Measurements from ENCODE around the gene FNDC11.
A peak's percentile ranks its signal among the peaks of the same experiment; 100 is the strongest.
"Not testable (repeated sequence)": the region's sequence is repeated elsewhere in the genome, so short reads cannot be mapped to it uniquely, and the experiment has no call there.

FNDC11 gene, protein sequence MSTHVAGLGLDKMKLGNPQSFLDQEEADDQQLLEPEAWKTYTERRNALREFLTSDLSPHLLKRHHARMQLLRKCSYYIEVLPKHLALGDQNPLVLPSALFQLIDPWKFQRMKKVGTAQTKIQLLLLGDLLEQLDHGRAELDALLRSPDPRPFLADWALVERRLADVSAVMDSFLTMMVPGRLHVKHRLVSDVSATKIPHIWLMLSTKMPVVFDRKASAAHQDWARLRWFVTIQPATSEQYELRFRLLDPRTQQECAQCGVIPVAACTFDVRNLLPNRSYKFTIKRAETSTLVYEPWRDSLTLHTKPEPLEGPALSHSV

DNA sequence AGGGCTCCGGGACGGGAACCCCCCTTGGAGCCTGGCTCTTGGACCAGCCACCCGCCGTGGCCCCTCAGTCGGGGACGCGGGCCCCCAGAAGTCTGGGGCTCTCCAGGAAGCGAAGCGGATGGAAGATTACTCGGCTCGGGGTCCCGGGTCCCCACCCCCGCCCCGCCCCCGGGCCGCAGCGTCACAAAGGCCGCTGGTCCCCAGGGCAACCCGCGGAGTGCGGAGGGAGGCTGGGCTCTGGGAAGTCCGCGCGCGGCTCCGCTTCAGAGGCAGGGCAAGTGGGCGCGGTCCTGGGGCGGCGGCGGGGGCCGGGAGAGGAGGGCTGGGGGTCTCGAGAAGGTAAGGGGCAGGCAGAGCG, at the start of gene FNDC11:
Gene FNDC11 (plus strand): TSS at position 227 of the 358 bp plus-strand sequence. CDS start 1,505 bp downstream, outside the sequence.
- DNase-seq (ENCODE audit: low read depth in 2 of 2, low spot score in 1 of 2), result no peak

GRCh38 chr20:63504642-63505041, 49.3 kb upstream of the FNDC11 start:
- DNase-seq (ENCODE audit: low read depth in 2 of 2, low spot score in 1 of 2), result no peak

DNA sequence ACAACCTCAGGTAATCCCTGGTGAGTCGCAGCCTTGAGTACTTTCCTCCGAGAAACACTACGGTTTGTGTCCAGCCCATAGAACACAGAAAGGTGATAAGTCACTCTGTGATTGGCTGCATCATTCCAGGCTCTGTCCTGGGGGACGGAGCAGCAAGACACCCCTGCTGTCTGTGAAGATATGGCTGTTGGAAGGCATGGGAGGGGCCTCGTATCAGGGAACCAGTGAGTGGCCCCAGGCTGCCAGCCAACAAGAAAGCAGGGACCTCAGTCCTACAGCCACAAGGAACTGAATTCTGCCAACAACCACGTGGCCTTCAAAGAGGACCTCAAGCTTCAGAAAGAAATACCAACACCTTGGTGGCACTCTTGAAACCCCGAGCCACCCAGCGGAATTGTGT, 48.7 kb upstream of the FNDC11 start:
- DNase-seq (ENCODE audit: low read depth in 2 of 2, low spot score in 1 of 2), result no peak

DNA sequence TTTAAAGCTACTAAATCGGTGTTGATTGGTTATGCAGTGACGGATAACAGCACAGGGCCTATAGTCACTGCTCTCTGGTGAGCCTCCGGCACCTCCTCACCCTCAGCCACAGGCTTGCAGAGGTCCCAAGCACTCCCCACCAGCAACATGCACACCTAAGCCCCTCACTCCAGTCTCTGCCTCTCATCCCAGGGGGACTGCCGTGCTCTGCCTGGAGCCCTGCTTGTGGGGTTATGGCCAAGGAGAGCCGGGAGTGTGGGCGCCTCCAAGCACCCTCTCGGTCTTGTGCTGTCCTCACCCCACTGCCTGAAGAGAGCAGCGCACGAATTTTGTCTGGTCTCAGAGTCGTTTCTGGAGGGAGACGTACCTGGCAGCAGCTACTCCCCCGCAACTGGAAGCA, 48.2 kb upstream of the FNDC11 start:
- no peak for DNase-seq (ENCODE audit: low read depth in 2 of 2, low spot score in 1 of 2)

DNA sequence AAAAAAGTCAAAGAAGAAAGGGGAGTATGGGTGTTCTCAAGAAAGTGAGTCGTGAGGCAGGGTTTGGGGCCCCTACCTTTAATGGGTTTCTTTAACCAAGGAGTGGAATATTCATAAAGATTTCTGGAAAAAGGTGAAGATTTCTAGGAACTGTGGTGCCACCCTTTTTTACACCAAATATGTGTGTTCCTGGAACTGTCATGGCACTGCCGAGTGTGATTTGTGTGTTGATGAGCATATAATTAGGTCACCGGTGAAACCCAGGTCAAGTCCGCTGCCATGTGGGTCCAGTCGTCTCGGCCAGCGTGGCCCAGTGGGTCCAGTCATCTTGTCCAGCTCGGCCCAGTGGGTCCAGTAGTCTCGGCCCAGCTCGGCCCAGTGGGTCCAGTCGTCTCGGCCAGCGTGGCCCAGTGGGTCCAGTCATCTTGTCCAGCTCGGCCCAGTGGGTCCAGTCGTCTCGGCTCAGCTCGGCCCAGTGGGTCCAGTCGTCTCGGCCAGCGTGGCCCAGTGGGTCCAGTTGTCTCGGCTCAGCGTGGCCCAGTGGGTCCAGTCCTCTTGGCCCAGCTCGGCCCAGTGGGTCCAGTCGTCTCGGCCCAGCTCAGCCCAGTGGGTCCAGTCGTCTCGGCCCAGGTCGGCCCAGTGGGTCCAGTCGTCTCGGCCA, 46.7 kb upstream of the FNDC11 start:
- no peak for DNase-seq (ENCODE audit: low read depth in 2 of 2, low spot score in 1 of 2)

DNA sequence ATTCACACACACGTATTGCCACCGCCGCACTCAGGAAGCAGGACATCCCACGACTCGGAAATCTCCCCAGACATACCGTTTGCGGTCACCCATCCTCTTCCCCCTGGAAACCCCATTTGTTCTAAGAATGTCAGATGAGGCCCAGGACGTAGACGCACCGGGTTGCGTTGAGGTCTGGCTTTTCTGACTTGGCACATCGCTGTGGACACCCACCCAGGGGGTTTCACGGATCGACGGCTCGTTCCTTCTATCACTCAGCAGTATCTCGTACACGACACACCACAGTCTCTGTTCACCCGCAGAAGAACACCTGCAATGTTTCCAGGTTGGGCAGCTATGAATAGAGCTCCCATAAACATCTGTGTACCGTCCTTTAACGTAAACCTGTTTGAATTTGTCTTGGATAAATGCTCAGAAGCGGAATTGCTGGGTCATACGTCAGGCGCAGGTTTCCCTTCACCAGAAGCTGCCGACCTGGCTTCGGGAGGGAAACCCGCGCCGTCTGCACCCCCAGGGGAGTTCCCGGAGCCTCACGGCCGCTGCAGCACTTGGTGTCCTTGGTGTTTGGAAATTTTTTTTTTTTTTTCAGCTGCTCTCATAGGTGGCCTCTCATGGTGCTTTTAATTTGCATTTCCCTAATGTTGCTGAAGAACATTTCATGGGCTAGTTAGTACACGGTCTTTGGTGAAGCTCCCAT, 45.7 kb upstream of the FNDC11 start:
- no peak for DNase-seq (ENCODE audit: low read depth in 2 of 2, low spot score in 1 of 2)

DNA sequence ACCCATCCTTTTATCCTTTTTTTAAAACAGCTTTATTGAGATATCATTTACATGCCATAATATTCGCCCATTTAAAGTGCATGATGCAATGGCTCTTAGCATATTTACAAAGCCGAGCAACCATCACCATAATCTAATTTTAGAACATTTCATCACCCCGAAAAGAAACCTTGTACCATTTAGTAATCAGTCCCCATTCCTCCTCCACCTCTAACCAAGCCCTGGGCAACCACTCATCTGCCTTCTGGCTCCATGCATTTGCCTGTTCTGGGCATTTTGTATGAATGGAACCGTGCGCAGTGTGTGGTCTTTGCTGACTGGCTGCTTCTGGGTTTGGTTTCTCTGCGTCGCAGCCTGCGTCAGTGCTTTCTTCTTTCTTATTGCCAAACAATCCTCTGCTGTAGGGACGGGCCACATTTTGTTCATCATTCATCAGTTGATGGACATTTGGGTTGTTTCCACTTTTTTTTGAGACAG, 44.8 kb upstream of the FNDC11 start:
- no peak for DNase-seq (ENCODE audit: low read depth in 2 of 2, low spot score in 1 of 2)

- no peak for DNase-seq (ENCODE audit: low read depth in 2 of 2, low spot score in 1 of 2)
These were observed 40.8 kb upstream of the FNDC11 start for GRCh38 chr20:63513207-63513606.

- DNase-seq (ENCODE audit: low read depth in 2 of 2, low spot score in 1 of 2), result not testable (repeated sequence)
These were observed 39.4 kb upstream of the FNDC11 start for GRCh38 chr20:63514520-63514919.

DNA sequence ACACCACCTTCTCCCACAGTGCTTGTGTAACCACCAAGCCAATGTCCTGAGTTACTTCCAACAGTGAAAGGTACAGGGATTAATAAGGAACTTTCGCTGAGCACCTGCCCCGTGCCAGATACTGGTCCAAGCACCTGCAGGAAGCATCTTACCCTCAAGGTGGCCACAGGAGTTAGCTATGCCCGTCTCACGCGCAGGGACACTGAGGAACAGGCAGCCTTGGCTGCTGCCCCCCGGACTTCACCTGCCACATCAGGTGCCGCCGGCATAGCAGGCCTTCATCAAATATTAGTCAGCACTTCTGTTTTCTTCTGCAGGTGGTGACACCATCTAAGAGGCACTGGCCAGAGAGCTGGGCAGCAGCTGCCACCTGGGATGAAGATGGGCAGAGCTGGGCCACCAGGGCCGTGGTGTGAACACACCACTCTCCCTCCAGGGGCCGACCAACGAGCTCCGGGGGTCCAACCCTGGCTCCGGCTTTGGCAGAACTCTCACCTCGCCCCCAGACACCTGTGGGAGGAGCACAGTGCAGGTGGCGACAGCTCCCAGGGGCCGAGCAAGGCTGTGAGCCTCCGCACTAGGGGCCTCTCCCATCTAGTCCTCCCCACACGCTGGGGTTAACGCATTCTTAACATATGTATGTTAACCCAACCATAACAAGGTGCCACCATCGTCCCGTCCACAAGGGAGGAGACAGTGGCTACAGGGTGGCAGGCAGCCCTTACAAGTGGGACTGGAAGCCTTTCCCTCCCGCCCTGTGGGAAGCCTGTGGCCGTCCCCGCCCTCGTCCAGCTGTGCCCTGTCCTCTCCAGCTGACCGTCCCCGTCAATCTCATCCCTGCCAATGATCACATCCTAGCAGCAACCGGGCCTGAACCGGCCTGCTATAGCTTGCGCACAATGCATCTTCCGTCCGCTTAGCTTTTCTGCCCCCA, 36.3 kb upstream of the FNDC11 start:
- no peak for DNase-seq (ENCODE audit: low read depth in 2 of 2, low spot score in 1 of 2)

DNA sequence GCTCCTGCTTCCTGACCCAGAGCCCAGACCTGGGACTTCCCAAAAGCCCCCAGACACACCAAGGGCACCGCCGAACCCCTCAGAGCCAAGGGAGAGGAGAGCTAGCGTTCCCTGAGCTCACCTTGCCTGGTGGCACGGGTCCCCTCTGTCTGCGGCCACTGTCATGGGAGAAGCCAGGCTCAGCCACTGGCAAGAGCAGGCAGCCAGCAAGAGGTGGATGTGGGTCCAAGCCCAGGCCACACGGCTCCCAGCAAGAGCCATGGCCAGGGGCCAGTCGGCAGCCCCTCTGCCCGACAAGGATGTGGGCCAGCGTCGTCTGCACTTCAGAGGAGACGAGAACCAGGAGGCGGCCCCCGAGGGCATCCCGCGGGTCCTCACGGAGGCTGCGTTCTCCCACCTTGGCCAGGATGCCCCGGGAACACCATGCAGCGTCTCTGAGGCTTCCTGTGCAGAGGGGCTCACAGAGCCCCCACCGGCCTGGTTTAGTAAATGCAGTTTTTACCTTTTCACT, 35.6 kb upstream of the FNDC11 start:
- DNase-seq (ENCODE audit: low read depth in 2 of 2, low spot score in 1 of 2), result no peak

DNA sequence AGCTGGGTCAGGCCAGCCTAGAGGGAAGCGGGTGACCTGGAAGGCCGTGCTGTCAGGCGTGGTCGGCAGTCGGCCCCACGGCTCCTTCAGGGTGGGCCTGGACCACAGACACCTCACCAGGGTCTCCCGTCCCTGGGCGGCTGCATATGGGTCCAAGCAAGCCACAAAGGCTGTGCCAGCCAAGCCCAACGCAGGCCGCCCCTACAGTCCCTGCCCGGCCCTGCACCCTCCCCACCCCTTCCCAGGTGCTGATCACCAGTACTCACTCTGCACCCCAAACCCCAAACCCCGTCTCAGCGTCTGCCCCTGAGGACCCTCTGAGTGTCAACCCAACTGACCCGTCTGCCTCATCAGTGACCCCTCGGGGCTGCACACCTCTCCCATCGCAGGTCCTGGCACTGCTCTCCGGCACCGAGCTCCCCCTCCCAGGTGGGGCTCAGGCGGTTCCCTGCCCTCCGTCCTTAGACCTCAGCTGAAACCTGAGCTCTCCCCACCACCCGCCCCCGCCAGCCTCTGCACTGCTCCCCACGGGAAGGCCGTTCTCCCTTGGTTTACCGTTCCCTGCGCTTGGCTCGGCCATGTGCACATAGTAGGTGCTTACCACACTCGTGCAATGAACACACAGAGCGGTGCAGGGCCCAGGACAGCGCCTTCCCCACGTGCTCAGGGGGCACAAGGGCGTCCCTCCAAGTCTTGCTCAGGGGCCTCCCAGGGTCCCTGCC, 34.9 kb upstream of the FNDC11 start:
- DNase-seq (ENCODE audit: low read depth in 2 of 2, low spot score in 1 of 2), result no peak

- DNase-seq (ENCODE audit: low read depth in 2 of 2, low spot score in 1 of 2), result peak; percentile 42 to 47
These were observed 34.1 kb upstream of the FNDC11 start for GRCh38 chr20:63519668-63520503.

GRCh38 chr20:63520504-63520933, 33.4 kb upstream of the FNDC11 start, which contains the start of gene PPDPF:
Gene PPDPF (plus strand): TSS chr20:63520765. CDS start chr20:63521309, 544 bp downstream.
- DNase-seq (ENCODE audit: low read depth in 2 of 2, low spot score in 1 of 2), result peak; percentile 72

DNA sequence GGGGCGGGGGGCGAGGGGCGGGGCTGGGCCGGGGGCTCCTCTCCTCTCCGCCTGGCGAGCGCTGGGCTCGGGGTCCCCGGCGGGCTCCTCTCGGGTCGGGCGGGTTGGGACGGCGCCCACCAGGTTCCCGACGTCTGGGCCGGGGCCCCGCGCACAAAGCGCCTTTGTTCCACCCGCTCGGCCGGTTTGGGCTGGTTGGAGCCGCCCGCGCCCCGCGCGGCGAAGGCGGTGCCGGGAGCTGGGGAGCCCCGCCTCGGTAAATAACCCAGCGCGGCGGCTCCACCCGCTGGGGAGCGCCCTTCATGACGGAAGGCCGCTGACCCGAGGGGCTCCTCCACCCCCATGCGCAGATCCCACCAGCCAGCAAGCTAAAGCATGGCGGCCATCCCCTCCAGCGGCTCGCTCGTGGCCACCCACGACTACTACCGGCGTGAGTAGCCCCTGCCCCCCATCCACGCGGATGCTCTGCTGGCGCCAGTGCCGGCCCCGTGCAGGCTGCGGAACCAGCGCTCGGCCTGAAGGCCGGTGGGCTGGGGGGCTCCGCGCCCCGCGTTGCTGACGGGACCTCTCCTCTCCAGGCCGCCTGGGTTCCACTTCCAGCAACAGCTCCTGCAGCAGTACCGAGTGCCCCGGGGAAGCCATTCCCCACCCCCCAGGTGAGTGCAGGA, 32.9 kb upstream of the FNDC11 start:
- peak; percentile 32 to 40 for DNase-seq (ENCODE audit: low read depth in 2 of 2, low spot score in 1 of 2)

DNA sequence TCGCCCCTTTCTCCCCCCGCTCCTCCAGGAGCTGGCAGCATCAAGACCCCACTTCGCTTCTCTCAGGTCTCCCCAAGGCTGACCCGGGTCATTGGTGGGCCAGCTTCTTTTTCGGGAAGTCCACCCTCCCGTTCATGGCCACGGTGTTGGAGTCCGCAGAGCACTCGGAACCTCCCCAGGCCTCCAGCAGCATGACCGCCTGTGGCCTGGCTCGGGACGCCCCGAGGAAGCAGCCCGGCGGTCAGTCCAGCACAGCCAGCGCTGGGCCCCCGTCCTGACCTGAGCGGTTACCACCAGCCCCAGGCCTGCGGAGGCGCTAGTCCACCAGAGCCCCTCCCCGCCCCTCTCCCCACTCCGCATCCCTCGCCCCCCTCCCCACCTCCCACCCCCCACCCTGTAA, 32.4 kb upstream of the FNDC11 start:
- DNase-seq (ENCODE audit: low read depth in 2 of 2, low spot score in 1 of 2), result no peak

DNA sequence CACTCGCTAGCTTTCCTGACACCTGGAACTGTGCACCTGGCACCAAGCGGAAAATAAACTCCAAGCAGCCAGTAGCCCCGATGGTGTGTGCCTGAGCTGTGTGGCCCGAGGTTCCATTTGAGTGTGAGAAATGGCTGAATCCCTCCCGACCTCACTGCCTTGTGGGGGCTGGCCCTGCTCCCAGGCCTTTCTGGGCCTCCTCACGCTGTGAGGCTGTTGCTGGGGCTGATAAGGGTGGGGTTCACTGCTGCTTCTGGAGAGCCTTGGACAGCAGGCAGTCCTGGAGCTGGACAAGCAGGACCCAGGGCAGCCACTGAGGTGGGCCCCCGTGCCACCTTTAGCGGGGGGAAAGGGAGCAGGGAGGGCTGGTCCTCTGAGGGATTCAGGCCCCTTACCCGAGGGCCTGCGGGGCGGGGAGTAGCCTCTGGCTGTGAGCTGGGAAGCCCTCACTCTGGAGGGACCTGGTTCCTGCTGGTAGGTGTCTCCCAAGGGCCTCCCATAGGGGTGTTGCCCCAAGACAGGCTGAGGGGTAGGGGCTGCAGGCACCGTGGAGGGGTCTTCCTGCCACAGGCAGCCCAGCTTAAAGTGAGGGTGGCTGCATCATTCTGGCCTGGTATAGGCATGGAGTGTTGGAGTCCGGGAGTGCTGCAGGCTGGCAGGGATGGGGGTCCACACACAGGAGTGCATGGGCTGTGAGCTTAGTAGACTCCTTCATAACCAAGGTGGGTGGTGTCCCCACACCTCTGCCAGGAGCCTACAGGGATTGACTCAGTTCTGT, 31.7 kb upstream of the FNDC11 start:
- no peak for DNase-seq (ENCODE audit: low read depth in 2 of 2, low spot score in 1 of 2)

Measured in stimulated activated CD8-positive, alpha-beta memory T cell treated with anti-CD3 and anti-CD28 coated beads, Interleukin-4, amount 100 ng/mL, for 1 hour (primary cell).